GM20431 (cell line): ENCODE results near the gene BRD4.

Experiments
- in situ Hi-C: fragments of 300-500 bp; cut with MseI, MboI; formaldehyde crosslinking; loops from one replicate; pipeline ENCODE4 v1.15.0; 2020; ENCODE audit warnings: low sequenced_read_pairs; ENCODE audit not compliant: unreplicated experiment

BRD4 gene

DNA sequence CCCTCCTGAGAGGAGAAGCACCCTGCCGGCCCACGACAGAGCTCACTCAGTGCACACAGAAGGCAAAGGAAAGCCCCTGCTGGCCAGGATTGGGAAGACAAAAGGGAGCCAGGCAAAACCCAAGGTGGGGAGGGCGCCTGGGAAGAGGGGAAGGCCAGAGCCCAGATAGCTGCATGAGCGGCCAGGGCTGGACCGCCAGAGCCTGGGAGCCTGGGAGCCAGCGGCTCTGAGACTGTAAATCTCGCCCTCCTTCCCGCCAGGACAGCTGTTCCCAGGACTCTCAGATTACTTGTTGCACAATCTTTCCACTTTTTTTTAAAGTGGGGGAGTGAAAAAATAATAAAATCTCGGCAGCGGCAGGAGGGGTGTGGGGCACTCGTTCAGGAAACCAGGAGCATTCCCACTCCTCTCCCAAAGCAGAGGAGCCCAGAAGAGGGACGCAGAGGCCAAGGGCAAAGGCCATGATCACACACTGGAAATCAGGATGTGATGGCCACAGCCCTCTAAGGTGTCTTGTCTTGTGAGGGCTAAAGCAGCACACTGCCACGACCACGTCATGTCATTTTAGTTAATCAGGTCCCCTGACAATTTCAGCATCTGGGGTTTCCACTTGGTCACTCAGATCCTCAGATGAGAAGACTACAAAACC, 80.5 kb downstream of the BRD4 start:
- in situ Hi-C loops: no loop called here

- in situ Hi-C loops: no loop called here
These were observed 81.2 kb downstream of the BRD4 start for GRCh38 chr19:15251010-15251748.

GRCh38 chr19:15250640-15250993, 81.7 kb downstream of the BRD4 start:
- in situ Hi-C loops: no loop called here

DNA sequence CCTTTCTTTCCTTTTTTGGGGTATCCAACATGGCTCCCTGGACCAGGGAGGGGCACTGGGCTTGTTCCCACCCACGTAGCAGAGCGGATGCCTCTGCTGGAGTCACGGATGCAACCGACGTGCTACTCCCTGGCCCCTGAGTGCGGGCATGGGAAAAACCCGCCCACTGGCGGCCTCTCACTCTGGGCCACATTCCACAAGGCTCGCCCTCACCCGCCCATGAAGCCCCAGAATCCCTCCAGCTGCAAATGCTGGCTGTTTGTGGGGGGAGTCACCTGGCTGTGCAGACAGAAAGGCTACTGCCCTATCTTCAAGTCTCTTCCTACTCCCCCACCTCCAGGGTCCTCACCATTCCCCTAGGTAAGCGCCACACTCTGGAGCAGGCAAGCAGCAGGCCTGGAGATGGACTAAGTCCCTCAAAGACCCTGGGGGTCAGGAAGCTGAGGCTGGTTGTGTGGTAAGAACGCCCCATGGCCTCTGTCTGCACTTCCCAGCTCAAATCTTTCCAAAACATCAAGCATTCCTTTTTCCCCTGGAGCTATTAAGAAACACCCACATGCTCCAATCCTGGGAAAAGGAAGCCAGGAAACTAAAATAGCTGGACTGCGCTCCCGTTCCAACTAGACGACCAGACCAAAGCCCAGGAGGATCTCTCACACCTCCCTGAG, 82.2 kb downstream of the BRD4 start:
- in situ Hi-C loops: no loop called here

DNA sequence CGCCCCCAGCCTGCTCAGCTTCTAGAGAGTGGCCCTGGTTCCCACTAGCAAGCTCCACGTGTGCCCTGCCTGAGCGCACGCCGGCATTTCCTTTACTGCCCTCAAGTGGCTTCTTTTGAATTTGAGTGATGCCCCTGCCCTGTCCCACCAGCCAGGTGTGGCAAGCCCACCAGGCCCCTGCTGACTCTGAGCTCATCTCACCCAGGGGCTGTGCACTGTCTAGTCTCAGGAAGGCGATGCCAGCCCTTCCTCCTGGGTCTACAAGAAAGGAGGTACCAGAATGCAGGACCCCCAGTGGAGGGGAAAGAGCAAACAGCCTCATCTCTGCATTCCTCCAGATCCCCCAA, 82.8 kb downstream of the BRD4 start:
- in situ Hi-C loops: no loop called here

- in situ Hi-C loops: no loop called here
These were observed 83.5 kb downstream of the BRD4 start for GRCh38 chr19:15248648-15249527.

GRCh38 chr19:15248106-15248505, 84.2 kb downstream of the BRD4 start:
- in situ Hi-C loops: no loop called here

GRCh38 chr19:15247107-15248014, 85.0 kb downstream of the BRD4 start:
- in situ Hi-C loops: no loop called here

GRCh38 chr19:15246198-15246481, 86.2 kb downstream of the BRD4 start:
- in situ Hi-C loops: no loop called here

- in situ Hi-C loops: no loop called here
These were observed 86.8 kb downstream of the BRD4 start for GRCh38 chr19:15245370-15246197.

GRCh38 chr19:15244808-15245207, 87.5 kb downstream of the BRD4 start:
- in situ Hi-C loops: no loop called here

- in situ Hi-C loops: no loop called here
These were observed 88.1 kb downstream of the BRD4 start for GRCh38 chr19:15244106-15244803.

- in situ Hi-C loops: no loop called here
These were observed 88.9 kb downstream of the BRD4 start for GRCh38 chr19:15243236-15243957.

DNA sequence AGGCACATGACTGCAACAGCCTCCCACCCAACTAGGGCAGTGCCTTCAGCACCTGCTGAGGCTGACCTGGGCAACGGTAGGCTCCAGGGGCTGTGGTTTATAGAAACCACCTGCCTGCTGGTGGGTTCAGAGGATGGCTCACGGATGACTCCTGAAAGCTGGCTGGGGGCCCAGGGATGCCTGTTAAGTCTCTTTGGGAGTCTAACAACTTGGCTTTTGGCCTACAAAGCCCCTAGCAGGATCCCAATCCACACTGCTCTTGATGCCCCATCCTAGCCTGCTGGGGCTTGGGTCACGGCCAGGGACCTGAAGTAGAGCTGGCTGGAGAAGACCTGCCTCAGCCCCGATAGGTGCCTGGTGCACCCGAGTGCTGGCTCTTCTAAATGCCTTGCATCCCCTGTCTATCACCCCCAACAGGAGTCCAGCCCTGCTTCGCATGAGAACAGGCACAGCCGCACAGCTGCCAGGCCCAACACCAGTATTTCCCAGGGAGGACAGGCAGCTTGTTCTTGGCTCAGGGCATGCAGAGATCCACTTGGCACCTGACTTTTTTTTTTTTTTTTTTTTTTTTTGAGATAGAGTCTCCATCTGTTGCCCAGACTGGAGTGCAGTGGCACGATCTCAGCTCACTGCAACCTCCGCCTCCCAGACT, 91.0 kb downstream of the BRD4 start:
- in situ Hi-C loops: no loop called here

- in situ Hi-C loops: no loop called here
These were observed 91.8 kb downstream of the BRD4 start for GRCh38 chr19:15240515-15240914.

- in situ Hi-C loops: no loop called here
These were observed 92.9 kb downstream of the BRD4 start for GRCh38 chr19:15239337-15239949.

GRCh38 chr19:15238639-15239155, 93.6 kb downstream of the BRD4 start:
- in situ Hi-C loops: no loop called here
